Gastroesophageal sphincter (tissue), 4 donors: ENCODE measurements around the gene VDR. TPM values are rescaled to one million over a fixed set of nuclear protein-coding genes. Genes with fewer than 3 reads are reported as not detected.

Experiments
- ATAC-seq: fragments of 150-250 bp; one replicate; pipeline ENCODE4 v1.9.1; 2016; ENCODE audit warnings: mild to moderate bottlenecking, moderate library complexity
- H3K27ac ChIP-seq, 4 donors: fragments of 200-600 bp; sonication (generic) in 3 of 4; 1 replicate in 3 of 4; 2 replicates in 1 of 4; pipeline ENCODE4 v1.5.1; 2016 to 2019
- H3K27me3 ChIP-seq: fragments of 200-600 bp; sonication (generic); one replicate; pipeline ENCODE4 v1.5.1; 2019
- H3K36me3 ChIP-seq, 2 donors: fragments of 200-600 bp; sonication (generic); one replicate each; pipeline ENCODE4 v1.5.1; 2019; ENCODE audit warnings: control low read depth in 1 of 2
- H3K4me1 ChIP-seq, 3 donors: fragments of 200-600 bp; sonication (generic); 1 replicate in 2 of 3; 2 replicates in 1 of 3; pipeline ENCODE4 v1.5.1; 2016 to 2019; ENCODE audit warnings: control low read depth in 2 of 3
- H3K4me3 ChIP-seq, 2 donors: fragments of 200-600 bp; sonication (generic); one replicate each; pipeline ENCODE4 v1.5.1; 2019; ENCODE audit warnings: mild to moderate bottlenecking in 1 of 2, moderate library complexity in 1 of 2
- H3K9me3 ChIP-seq, 3 donors: fragments of 200-600 bp; sonication (generic); one replicate each; pipeline ENCODE4 v1.5.1; 2017 to 2019; ENCODE audit warnings: control low read depth in 2 of 3
- CTCF ChIP-seq, 4 experiments: fragments of 200-600 bp in 2 of 4; fragments of 450-650 bp in 2 of 4; sonication (generic) in 1 of 4; IDR thresholded peaks; one replicate each; pipeline ENCODE4 v1.5.1; 2017 to 2019; ENCODE audit warnings: antibody characterized with exemption in 4 of 4, mild to moderate bottlenecking in 2 of 4, moderate library complexity in 2 of 4
- EP300 ChIP-seq: sonication (generic); formaldehyde crosslinking; IDR thresholded peaks from one replicate; pipeline ENCODE4 v1.6.1; 2017; ENCODE audit warnings: antibody characterized with exemption, mild to moderate bottlenecking
- POLR2A ChIP-seq, 2 donors: fragments of 450-650 bp; IDR thresholded peaks; one replicate each; pipeline ENCODE4 v1.6.1; 2017; ENCODE audit warnings: antibody characterized with exemption in 2 of 2, mild to moderate bottlenecking in 2 of 2, moderate library complexity in 1 of 2
- POLR2AphosphoS5 ChIP-seq: sonication (generic); formaldehyde crosslinking; IDR thresholded peaks from one replicate; pipeline ENCODE4 v1.6.1; 2017; ENCODE audit warnings: antibody characterized with exemption
- WGBS, 2 donors: methylation state at CpG; one replicate each; pipeline ENCODE4 v1.1.5; 2018; ENCODE audit warnings: low coverage in 1 of 2; 5-methylcytosine and 5-hydroxymethylcytosine counted together
- total RNA-seq, 4 donors: library from RNA; depleted of rRNA; stranded (reverse); fragments of >200 nt; gene quantifications; one replicate each; pipeline ENCODE4 v1.1.0, GENCODE V29; 2016

Gene VDR
- total RNA-seq, 4 donors from 2014 or later = 1.2 to 5.5 (median 1.6) TPM

- Histone ChIP-seq H3K27ac (no peak overlapping the region), H3K4me3 (no peak overlapping the region), H3K27me3 (peaks cover 55% of the 10 kb centered on the region), H3K4me1 (peaks cover 0 to 29% (median 22%) of the 10 kb centered on the region in 3 donors), H3K9me3 (no peaks in the 10 kb centered on the region), H3K36me3 (no peaks in the 10 kb centered on the region)
- WGBS, 2 donors = 98 to 100% methylated on average over 1 to 6 of the region's 10 CpGs
- TF ChIP-seq EP300 = no peak
- TF ChIP-seq POLR2A (IDR thresholded peaks at IDR 0.05) = no peak
- TF ChIP-seq POLR2AphosphoS5 = no peak
- no peak for TF ChIP-seq CTCF (IDR thresholded peaks at IDR 0.05)
- ATAC-seq = no peak
These were observed 3.6 kb downstream of the VDR start for GRCh38 chr12:47901063-47901717.

- Histone ChIP-seq H3K4me3 (no peak overlapping the region), H3K9me3 (no peaks in the 10 kb centered on the region), H3K4me1 (peaks cover 0 to 25% (median 17%) of the 10 kb centered on the region in 3 donors), H3K27me3 (peaks cover 62% of the 10 kb centered on the region), H3K27ac (no peak overlapping the region), H3K36me3 (no peaks in the 10 kb centered on the region)
- no peak for TF ChIP-seq POLR2A (IDR thresholded peaks at IDR 0.05)
- no peak for TF ChIP-seq EP300
- TF ChIP-seq CTCF (IDR thresholded peaks at IDR 0.05) = no peak
- TF ChIP-seq POLR2AphosphoS5 = no peak
- ATAC-seq = no peak
- 56% methylated on average over 6 of the region's 8 CpGs; no CpG with 5 or more reads in 1 of the 2 donors for WGBS, 2 donors
These were observed 4.4 kb downstream of the VDR start for GRCh38 chr12:47900131-47901062.

DNA sequence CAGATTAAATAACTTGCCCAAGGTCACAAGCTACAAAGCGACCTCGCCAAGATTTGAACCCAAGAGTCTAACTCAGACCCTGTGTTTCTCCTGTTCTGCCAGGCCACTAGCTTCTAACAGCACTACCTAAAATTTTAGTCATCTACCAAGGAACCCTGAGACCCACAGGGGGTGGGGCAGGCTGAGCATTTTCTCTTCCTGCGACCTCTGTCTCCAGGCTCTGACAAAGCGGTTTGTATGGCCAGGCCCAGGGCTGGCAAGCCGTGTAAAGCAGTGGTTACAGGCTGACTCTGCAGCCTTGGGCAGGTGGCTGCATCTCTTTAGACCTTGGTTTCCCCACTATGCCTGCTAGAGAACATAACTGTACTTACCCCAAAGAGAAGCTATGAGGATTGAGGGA lies 5.3 kb downstream of the VDR start:
- TF ChIP-seq POLR2AphosphoS5 (no peak), CTCF (IDR thresholded peaks at IDR 0.05) (no peak), POLR2A (IDR thresholded peaks at IDR 0.05) (no peak), EP300 (no peak)
- Histone ChIP-seq H3K4me1 (peaks cover 0 to 16% (median 12%) of the 10 kb centered on the region in 3 donors), H3K36me3 (no peaks in the 10 kb centered on the region), H3K27me3 (peaks cover 62% of the 10 kb centered on the region), H3K4me3 (no peak overlapping the region), H3K27ac (no peak overlapping the region), H3K9me3 (no peaks in the 10 kb centered on the region)
- no peak for ATAC-seq
- WGBS, 2 donors = 90 to 93% methylated on average over 3 to 5 of the region's 5 CpGs

DNA sequence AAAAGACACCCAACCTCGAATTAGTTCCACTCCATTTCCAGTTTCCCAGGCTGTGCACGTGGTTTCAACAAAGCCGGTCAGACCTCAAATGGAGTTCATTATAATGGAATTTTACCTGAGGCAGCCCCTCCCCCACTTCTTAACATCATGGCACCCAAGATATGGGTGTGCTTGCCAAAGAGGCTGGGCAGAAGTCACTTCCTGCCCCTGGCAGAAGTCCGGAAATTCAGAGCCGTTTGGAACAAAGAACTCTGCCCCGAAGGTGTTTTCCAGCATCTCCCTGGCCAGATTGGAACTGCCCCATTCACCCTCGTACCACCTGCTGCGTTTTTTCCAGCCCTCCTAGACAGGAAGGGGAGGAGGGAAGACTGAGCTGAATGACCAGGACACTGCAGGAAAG lies 8.2 kb downstream of the VDR start:
- no peak overlapping the region for H3K27ac ChIP-seq
- H3K4me3 ChIP-seq = no peak overlapping the region
- H3K9me3 ChIP-seq = no peaks in the 10 kb centered on the region
- 29 to 48% methylated on average over 3 to 5 of the region's 8 CpGs for WGBS, 2 donors
- H3K4me1 ChIP-seq = no peaks in the 10 kb centered on the region
- TF ChIP-seq POLR2A (IDR thresholded peaks at IDR 0.05) = no peak
- H3K27me3 ChIP-seq = peaks cover 62% of the 10 kb centered on the region
- ATAC-seq = no peak
- H3K36me3 ChIP-seq = no peaks in the 10 kb centered on the region

- TF ChIP-seq POLR2A (IDR thresholded peaks at IDR 0.05) (no peak), EP300 (no peak), POLR2AphosphoS5 (no peak), CTCF (IDR thresholded peaks at IDR 0.05) (no peak)
- 81 to 89% methylated on average over 4 of the region's 4 CpGs for WGBS, 2 donors
- no peaks in the 10 kb centered on the region for H3K9me3 ChIP-seq
- H3K4me1 ChIP-seq = no peaks in the 10 kb centered on the region
- H3K4me3 ChIP-seq = no peak overlapping the region
- no peaks in the 10 kb centered on the region for H3K36me3 ChIP-seq
- ATAC-seq = no peak
- H3K27ac ChIP-seq = no peak overlapping the region
- H3K27me3 ChIP-seq = peaks cover 58% of the 10 kb centered on the region
These were observed 8.8 kb downstream of the VDR start for GRCh38 chr12:47896022-47896421.
